ENCODE measurements around the gene NFATC3.

Gene NFATC3

DNA sequence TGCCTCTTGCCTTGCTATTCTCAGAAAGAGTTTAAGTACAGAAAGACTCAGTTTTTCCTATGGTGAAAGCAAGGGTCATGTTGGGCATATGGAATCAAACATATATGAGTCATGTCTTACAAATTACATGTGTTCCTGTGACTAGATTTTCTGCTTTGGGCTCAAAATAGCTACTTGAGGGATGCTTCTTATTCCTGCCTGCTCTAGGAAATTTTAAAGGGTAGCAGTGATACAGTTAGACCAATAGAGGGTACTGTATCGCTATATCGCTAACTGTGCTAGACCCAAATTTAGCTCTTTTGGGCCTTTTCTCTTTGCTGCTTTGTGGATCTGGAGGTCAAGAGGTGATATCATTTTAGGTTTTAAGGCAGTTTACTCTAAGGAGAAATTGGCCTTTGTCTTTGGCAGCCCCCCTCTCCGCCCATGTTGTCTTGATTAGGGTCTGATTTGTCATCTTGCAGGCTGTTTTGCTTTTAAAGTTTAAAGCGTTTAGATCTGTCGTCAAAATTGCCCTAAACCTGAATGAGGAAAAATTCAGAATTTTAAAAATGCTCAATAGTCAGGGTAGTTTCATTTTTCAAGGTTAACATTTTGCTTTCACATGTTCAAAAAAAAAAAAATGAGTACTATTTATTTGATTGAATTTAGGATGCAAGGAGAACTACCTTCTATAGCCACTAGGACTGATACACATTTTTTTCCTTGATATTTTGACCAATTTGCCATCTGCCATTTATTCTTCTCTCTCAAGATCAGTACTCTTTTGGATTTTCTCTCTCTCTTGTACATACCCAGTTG is 8.8 kb downstream of the NFATC3 start:
- peak; percentile 51 for DNase-seq (ENCODE audit: low read depth)
- TF ChIP-seq, protein P1, sequence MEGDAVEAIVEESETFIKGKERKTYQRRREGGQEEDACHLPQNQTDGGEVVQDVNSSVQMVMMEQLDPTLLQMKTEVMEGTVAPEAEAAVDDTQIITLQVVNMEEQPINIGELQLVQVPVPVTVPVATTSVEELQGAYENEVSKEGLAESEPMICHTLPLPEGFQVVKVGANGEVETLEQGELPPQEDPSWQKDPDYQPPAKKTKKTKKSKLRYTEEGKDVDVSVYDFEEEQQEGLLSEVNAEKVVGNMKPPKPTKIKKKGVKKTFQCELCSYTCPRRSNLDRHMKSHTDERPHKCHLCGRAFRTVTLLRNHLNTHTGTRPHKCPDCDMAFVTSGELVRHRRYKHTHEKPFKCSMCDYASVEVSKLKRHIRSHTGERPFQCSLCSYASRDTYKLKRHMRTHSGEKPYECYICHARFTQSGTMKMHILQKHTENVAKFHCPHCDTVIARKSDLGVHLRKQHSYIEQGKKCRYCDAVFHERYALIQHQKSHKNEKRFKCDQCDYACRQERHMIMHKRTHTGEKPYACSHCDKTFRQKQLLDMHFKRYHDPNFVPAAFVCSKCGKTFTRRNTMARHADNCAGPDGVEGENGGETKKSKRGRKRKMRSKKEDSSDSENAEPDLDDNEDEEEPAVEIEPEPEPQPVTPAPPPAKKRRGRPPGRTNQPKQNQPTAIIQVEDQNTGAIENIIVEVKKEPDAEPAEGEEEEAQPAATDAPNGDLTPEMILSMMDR (IDR thresholded peaks at IDR 0.05; ENCODE audit: low read depth, low read length): peak; percentile 47
- no peak for TF ChIP-seq POLR2A (IDR thresholded peaks at IDR 0.05; ENCODE audit: extremely low read depth, insufficient read length)

DNA sequence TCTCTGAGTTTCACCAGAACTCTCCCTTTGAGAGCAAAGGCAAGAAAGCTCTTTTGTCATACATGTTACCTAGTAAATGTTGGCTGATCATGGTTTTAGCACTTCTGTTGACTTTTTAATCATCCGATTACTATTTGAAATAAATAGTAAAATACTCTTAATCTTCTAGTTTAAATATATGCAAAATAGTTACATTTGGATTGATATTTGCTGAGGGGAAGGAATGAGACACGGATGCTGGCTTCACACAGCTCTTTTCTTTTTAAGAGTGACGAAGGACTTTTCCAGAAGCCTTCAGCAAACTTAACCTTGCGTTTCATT is 9.4 kb downstream of the NFATC3 start:
- TF ChIP-seq MYC (IDR thresholded peaks at IDR 0.05; ENCODE audit: low read depth, low read length) (no peak), POLR2A (IDR thresholded peaks at IDR 0.05; ENCODE audit: extremely low read depth, insufficient read length) (no peak)
- TF ChIP-seq, protein P1 (IDR thresholded peaks at IDR 0.05; ENCODE audit: low read depth, low read length): no peak
- TF ChIP-seq, protein P2, sequence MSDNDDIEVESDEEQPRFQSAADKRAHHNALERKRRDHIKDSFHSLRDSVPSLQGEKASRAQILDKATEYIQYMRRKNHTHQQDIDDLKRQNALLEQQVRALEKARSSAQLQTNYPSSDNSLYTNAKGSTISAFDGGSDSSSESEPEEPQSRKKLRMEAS (IDR thresholded peaks at IDR 0.05; ENCODE audit: low read depth, low read length): no peak
- DNase-seq (ENCODE audit: low read depth): no peak
- no peak overlapping the region for H3K4me3 ChIP-seq (ENCODE audit: low read depth, low read length)

More for the DNA sequence above, 8.8 kb downstream of the NFATC3 start:
- H3K4me3 ChIP-seq (ENCODE audit: low read depth, low read length): no peak overlapping the region

DNA sequence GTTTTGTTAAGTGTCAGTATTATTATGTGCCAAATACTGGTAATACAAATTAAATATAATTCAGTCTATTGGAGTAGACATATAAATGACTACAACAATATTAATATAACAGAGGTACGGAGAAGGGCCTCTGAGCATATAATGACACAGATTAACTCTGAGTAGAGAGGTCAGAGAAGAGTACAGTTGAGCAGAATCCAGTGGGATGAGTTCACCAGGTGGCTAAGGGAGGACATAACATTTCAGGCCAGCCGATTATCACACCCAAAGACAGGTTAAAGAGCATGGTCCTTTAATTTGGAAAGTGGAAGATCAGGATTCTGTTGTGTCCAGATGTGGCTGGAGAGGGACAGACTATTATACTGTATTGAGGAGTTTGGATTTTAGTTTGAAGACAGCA is 11.3 kb downstream of the NFATC3 start:
- no peak for TF ChIP-seq MYC (IDR thresholded peaks at IDR 0.05; ENCODE audit: low read depth, low read length)
- TF ChIP-seq, protein P2 (IDR thresholded peaks at IDR 0.05; ENCODE audit: low read depth, low read length): no peak
- TF ChIP-seq, protein P1 (IDR thresholded peaks at IDR 0.05; ENCODE audit: low read depth, low read length): no peak
- TF ChIP-seq POLR2A (IDR thresholded peaks at IDR 0.05; ENCODE audit: extremely low read depth, insufficient read length): no peak
- no peak for DNase-seq (ENCODE audit: low read depth)
- no peak overlapping the region for H3K4me3 ChIP-seq (ENCODE audit: low read depth, low read length)

DNA sequence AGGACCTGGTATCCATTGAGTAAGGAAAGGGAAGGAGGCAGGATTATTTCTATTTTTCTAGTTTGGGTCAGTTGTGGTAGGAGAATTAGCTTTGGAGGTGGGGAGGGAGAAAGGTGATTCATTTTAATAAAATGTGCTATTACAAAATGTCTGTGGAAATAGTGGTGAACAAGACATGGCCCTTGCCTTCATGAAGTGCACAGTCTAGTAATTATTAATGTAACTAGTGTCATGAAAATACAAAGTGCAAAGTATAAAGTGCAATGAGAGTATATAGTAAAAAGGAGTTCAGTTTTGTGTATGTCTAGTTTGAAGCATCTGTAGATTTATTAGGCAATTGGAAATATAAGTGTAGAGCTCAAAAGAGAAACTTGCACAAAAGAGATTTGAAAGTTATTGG is 11.9 kb downstream of the NFATC3 start:
- DNase-seq (ENCODE audit: low read depth): no peak
- TF ChIP-seq POLR2A (IDR thresholded peaks at IDR 0.05; ENCODE audit: extremely low read depth, insufficient read length) (no peak), MYC (IDR thresholded peaks at IDR 0.05; ENCODE audit: low read depth, low read length) (no peak)
- TF ChIP-seq, protein P2 (IDR thresholded peaks at IDR 0.05; ENCODE audit: low read depth, low read length): no peak
- TF ChIP-seq, protein P1 (IDR thresholded peaks at IDR 0.05; ENCODE audit: low read depth, low read length): no peak

DNA sequence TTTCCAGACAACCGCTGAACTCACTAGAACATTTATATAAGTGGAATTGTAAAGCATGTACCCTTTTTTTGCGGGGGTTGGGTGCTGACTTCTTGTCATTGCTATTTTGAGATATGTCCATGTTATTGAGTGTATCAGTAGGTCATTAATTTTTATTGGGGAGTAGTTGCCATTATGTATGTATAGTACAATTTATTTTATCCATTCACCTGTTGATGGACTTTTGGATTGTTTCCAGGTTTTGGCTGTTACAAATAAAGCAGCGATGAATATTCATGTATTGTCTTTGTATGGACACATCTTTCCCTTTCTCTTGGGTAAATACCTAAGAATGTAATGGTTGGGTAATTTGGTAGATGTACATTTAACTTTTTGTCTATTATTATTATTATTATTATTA is 12.7 kb downstream of the NFATC3 start:
- DNase-seq (ENCODE audit: low read depth): no peak
- TF ChIP-seq POLR2A (IDR thresholded peaks at IDR 0.05; ENCODE audit: extremely low read depth, insufficient read length): no peak
- TF ChIP-seq, protein P1 (IDR thresholded peaks at IDR 0.05; ENCODE audit: low read depth, low read length): no peak
- TF ChIP-seq, protein P2 (IDR thresholded peaks at IDR 0.05; ENCODE audit: low read depth, low read length): no peak
- TF ChIP-seq MYC (IDR thresholded peaks at IDR 0.05; ENCODE audit: low read depth, low read length): no peak
- no peak overlapping the region for H3K4me3 ChIP-seq (ENCODE audit: low read depth, low read length)

More for the DNA sequence above, 11.9 kb downstream of the NFATC3 start:
- H3K4me3 ChIP-seq (ENCODE audit: low read depth, low read length): no peak overlapping the region
